H1 (cell line): ENCODE measurements around the gene SYNE4. TPM values are rescaled to one million over a fixed set of nuclear protein-coding genes. Genes with fewer than 3 reads are reported as not detected.

Experiments used
- CTCF ChIA-PET: fragments of 300-600 bp; sonication (Branson Sonifier 250); formaldehyde crosslinking; loops from one replicate; lab custom pipeline; 2021; ENCODE audit not compliant: partially characterized antibody; lab: Charles Lee
- POLR2A ChIA-PET: fragments of 300-600 bp; sonication (Branson Sonifier 250); formaldehyde crosslinking; loops from one replicate; lab custom pipeline; 2021; ENCODE audit warnings: inconsistent platforms; ENCODE audit not compliant: partially characterized antibody; lab: Charles Lee
- DNase-seq, 2 experiments: peaks; one replicate each; pipeline versions ENCODE4 v3.0.0 to v3.0.0-alpha.2; 2010 to 2022; ENCODE audit warnings: low spot score in 2 of 2, low read depth in 1 of 2, mixed read lengths in 1 of 2
- FAIRE-seq: peaks from 2 replicates; lab custom pipeline; 2011; peaks lifted over from hg19 to GRCh38; lab: Jason Lieb, UNC
- H2AFZ ChIP-seq: 2 replicates; pipeline ENCODE4 v1.8.1; 2012; ENCODE audit warnings: low read length, inconsistent platforms
- H2AK5ac ChIP-seq: 2 replicates; pipeline ENCODE4 v1.6.1; 2013; ENCODE audit warnings: low read depth, low read length
- H2BK120ac ChIP-seq: replicated peaks from 2 replicates; pipeline ENCODE3; 2013; ENCODE audit warnings: low read depth, low read length, inconsistent platforms
- H2BK12ac ChIP-seq: 2 replicates; pipeline ENCODE4 v1.6.1; 2013; ENCODE audit warnings: low read depth, low read length
- H2BK15ac ChIP-seq: 2 replicates; pipeline ENCODE4 v1.6.1; 2013; ENCODE audit warnings: low read length
- H2BK20ac ChIP-seq: 2 replicates; pipeline ENCODE4 v1.6.1; 2013; ENCODE audit warnings: low read length
- H2BK5ac ChIP-seq: 2 replicates; pipeline ENCODE4 v1.6.1; 2013; ENCODE audit warnings: low read depth, low read length
- H3K14ac ChIP-seq: 2 replicates; pipeline ENCODE4 v1.6.1; 2013; ENCODE audit warnings: inconsistent platforms; ENCODE audit not compliant: insufficient read length
- H3K18ac ChIP-seq: 2 replicates; pipeline ENCODE4 v1.6.1; 2013; ENCODE audit warnings: low read length; ENCODE audit errors: extremely low read depth
- H3K23ac ChIP-seq: 2 replicates; pipeline ENCODE4 v1.6.1; 2013; ENCODE audit warnings: inconsistent platforms; ENCODE audit not compliant: insufficient read length
- H3K23me2 ChIP-seq: 2 replicates; pipeline ENCODE4 v1.6.1; 2013; ENCODE audit warnings: low read depth, low read length
- H3K27ac ChIP-seq: 2 replicates; pipeline ENCODE4 v1.6.1; 2011; ENCODE audit warnings: low read depth, low read length, inconsistent platforms
- H3K27me3 ChIP-seq, 4 experiments: replicated peaks in 1 of 4; 1 replicate in 1 of 4; 2 replicates in 3 of 4; pipeline versions ENCODE4 v1.6.1 to v1.8.1; 2011 to 2013; ENCODE audit warnings: low read length in 3 of 4, mild to moderate bottlenecking in 3 of 4, inconsistent platforms in 2 of 4, mixed read lengths in 2 of 4, moderate library complexity in 1 of 4; ENCODE audit not compliant: control insufficient read depth in 3 of 4, insufficient read depth in 3 of 4; ENCODE audit errors: extremely low read depth in 1 of 4
- H3K36me3 ChIP-seq, 4 experiments: 2 replicates each; pipeline versions ENCODE4 v1.6.1 to v1.8.1; 2011 to 2013; ENCODE audit warnings: mild to moderate bottlenecking in 4 of 4, low read length in 3 of 4, moderate library complexity in 2 of 4, control low read depth in 1 of 4, inconsistent platforms in 1 of 4; ENCODE audit not compliant: insufficient read depth in 4 of 4, control insufficient read depth in 2 of 4
- H3K4ac ChIP-seq: replicated peaks from 2 replicates; pipeline ENCODE3; 2013; ENCODE audit warnings: low read length, low read depth, mixed read lengths, inconsistent platforms; ENCODE audit not compliant: insufficient read length
- H3K4me1 ChIP-seq, 4 experiments: replicated peaks in 1 of 4; 1 replicate in 1 of 4; 2 replicates in 3 of 4; pipeline versions ENCODE4 v1.6.1 to v1.8.1; 2011 to 2013; ENCODE audit warnings: low read length in 3 of 4, inconsistent platforms in 2 of 4, mixed read lengths in 1 of 4; ENCODE audit not compliant: insufficient read depth in 4 of 4, control insufficient read depth in 3 of 4
- H3K4me2 ChIP-seq, 2 experiments: 2 replicates each; pipeline versions ENCODE4 v1.6.1 to v1.8.1; 2011 to 2013; ENCODE audit warnings: low read depth in 2 of 2, low read length in 2 of 2, control low read depth in 1 of 2, inconsistent platforms in 1 of 2, mild to moderate bottlenecking in 1 of 2; ENCODE audit not compliant: insufficient read depth in 1 of 2
- H3K4me3 ChIP-seq, 4 experiments: fragments of 200-600, 300-600 bp in 1 of 4; sonication (generic), shearing (Covaris generic), sonication (Bioruptor Twin) in 1 of 4; 2 replicates each; pipeline versions ENCODE4 v1.5.1 to v1.8.1; 2011 to 2016; ENCODE audit warnings: low read length in 4 of 4, low read depth in 3 of 4, control low read depth in 2 of 4, inconsistent platforms in 2 of 4, mild to moderate bottlenecking in 2 of 4, mixed read lengths in 1 of 4, moderate library complexity in 1 of 4; ENCODE audit not compliant: insufficient read depth in 2 of 4; ENCODE audit errors: extremely low read depth in 1 of 4
- H3K56ac ChIP-seq: replicated peaks from 2 replicates; pipeline ENCODE3; 2013; ENCODE audit warnings: low read depth, mild to moderate bottlenecking, mixed read lengths, low read length, inconsistent platforms; ENCODE audit not compliant: insufficient read length
- H3K79me1 ChIP-seq: 2 replicates; pipeline ENCODE4 v1.6.1; 2013; ENCODE audit warnings: low read depth, low read length, control low read depth
- H3K79me2 ChIP-seq, 2 experiments: 2 replicates each; pipeline versions ENCODE4 v1.6.1 to v1.8.1; 2012 to 2013; ENCODE audit warnings: low read length in 2 of 2, mild to moderate bottlenecking in 2 of 2, inconsistent platforms in 1 of 2; ENCODE audit not compliant: insufficient read depth in 2 of 2, control insufficient read depth in 1 of 2
- H3K9ac ChIP-seq, 4 experiments: replicated peaks in 1 of 4; 1 replicate in 1 of 4; 2 replicates in 3 of 4; pipeline versions ENCODE4 v1.6.1 to v1.8.1; 2011 to 2013; ENCODE audit warnings: low read depth in 3 of 4, low read length in 3 of 4, control low read depth in 2 of 4, mild to moderate bottlenecking in 2 of 4, moderate library complexity in 2 of 4, inconsistent platforms in 1 of 4; ENCODE audit errors: extremely low read depth in 1 of 4
- H3K9me3 ChIP-seq, 2 experiments: 2 replicates each; pipeline versions ENCODE4 v1.6.1 to v1.8.1; 2012 to 2013; ENCODE audit warnings: mild to moderate bottlenecking in 2 of 2, moderate library complexity in 2 of 2, control low read depth in 1 of 2, inconsistent platforms in 1 of 2, low read depth in 1 of 2, low read length in 1 of 2, mixed read lengths in 1 of 2; ENCODE audit not compliant: insufficient read depth in 2 of 2
- H4K20me1 ChIP-seq, 2 experiments: replicated peaks in 1 of 2; 2 replicates each; pipeline versions ENCODE3 to v1.8.1; 2011 to 2013; ENCODE audit warnings: inconsistent platforms in 2 of 2, low read length in 2 of 2, mild to moderate bottlenecking in 1 of 2; ENCODE audit not compliant: insufficient read depth in 2 of 2, control insufficient read depth in 1 of 2
- H4K5ac ChIP-seq: 2 replicates; pipeline ENCODE4 v1.6.1; 2013; ENCODE audit warnings: low read length, low read depth, mixed read lengths, inconsistent platforms; ENCODE audit not compliant: insufficient read length
- H4K8ac ChIP-seq: 2 replicates; pipeline ENCODE4 v1.8.0; 2013; ENCODE audit warnings: mild to moderate bottlenecking, moderate library complexity, low read length, inconsistent platforms; ENCODE audit not compliant: insufficient read depth; ENCODE audit errors: extremely low read depth
- H4K91ac ChIP-seq: replicated peaks from 2 replicates; pipeline ENCODE3; 2013; ENCODE audit warnings: low read length, mixed read lengths, inconsistent platforms; ENCODE audit not compliant: insufficient read length
- ASH2L ChIP-seq: fragments of 200-600, 300-600 bp; sonication (generic); IDR thresholded peaks from one replicate; pipeline ENCODE4 v1.7.1; 2017; ENCODE audit warnings: low read length
- BACH1 ChIP-seq: IDR thresholded peaks from 2 replicates; pipeline ENCODE4 v1.6.1; 2012; ENCODE audit warnings: low read length, improper control_type of control experiment
- BCL11A ChIP-seq, 2 experiments: IDR thresholded peaks; one replicate each; pipeline ENCODE4 v1.6.1; 2011; ENCODE audit warnings: low read depth in 2 of 2, low read length in 2 of 2, mild to moderate bottlenecking in 2 of 2
- BRCA1 ChIP-seq: IDR thresholded peaks from 2 replicates; pipeline ENCODE4 v1.6.1; 2012; ENCODE audit warnings: low read depth, low read length, improper control_type of control experiment
- CHD1 ChIP-seq: IDR thresholded peaks from 2 replicates; pipeline ENCODE4 v1.6.1; 2012; ENCODE audit warnings: low read depth, low read length, improper control_type of control experiment
- EGR1 ChIP-seq: IDR thresholded peaks from 2 replicates; pipeline ENCODE4 v1.6.1; 2011; ENCODE audit warnings: low read depth, low read length, borderline replicate concordance
- NANOG ChIP-seq: IDR thresholded peaks from 2 replicates; pipeline ENCODE4 v1.6.1; 2011; ENCODE audit warnings: low read length, low read depth, mild to moderate bottlenecking, inconsistent platforms; ENCODE audit not compliant: insufficient read depth, poor library complexity, severe bottlenecking
- PHF8 ChIP-seq: fragments of 200-600 bp; sonication (generic); conservative IDR thresholded peaks from 2 replicates; pipeline ENCODE4 v1.7.1; 2012; ENCODE audit warnings: low read depth, mild to moderate bottlenecking, inconsistent platforms, low read length, moderate library complexity
- SIN3A ChIP-seq, 2 experiments: IDR thresholded peaks in 1 of 2; conservative IDR thresholded peaks in 1 of 2; 2 replicates each; pipeline ENCODE4 v1.6.1; 2011 to 2012; ENCODE audit warnings: low read length in 2 of 2, improper control_type of control experiment in 1 of 2, low read depth in 1 of 2, mild to moderate bottlenecking in 1 of 2
- SRF ChIP-seq: IDR thresholded peaks from 2 replicates; pipeline ENCODE4 v1.6.1; 2011; ENCODE audit warnings: mild to moderate bottlenecking, low read depth, low read length, moderate library complexity
- TAF1 ChIP-seq: IDR thresholded peaks from 2 replicates; pipeline ENCODE4 v1.6.1; 2011; ENCODE audit warnings: mild to moderate bottlenecking, low read depth, low read length
- WGBS, 2 experiments: shearing (Covaris generic) in 1 of 2; methylation state at CpG; one replicate each; pipeline versions ENCODE4 v1.1.6 to v1.1.7; 2013 to 2015; ENCODE audit warnings: low lambda C conversion rate in 2 of 2, mixed read lengths in 2 of 2, inconsistent platforms in 1 of 2, low coverage in 1 of 2, missing lambda C conversion rate in 1 of 2; ENCODE audit not compliant: insufficient replicate concordance in 2 of 2, insufficient coverage in 1 of 2, insufficient read length in 1 of 2; ENCODE audit errors: extremely low coverage in 1 of 2, missing lambda C conversion rate in 1 of 2; 5-methylcytosine and 5-hydroxymethylcytosine counted together
- polyA plus RNA-seq, 7 experiments: library from polyadenylated mRNA; depleted of rRNA in 3 of 7; stranded (reverse) in 5 of 7; unstranded in 2 of 7; fragments of >200 nt in 5 of 7; fragments of 200-250 nt in 2 of 7; gene quantifications; 1 replicate in 5 of 7; 2 replicates in 1 of 7; 4 replicates in 1 of 7; pipeline versions ENCODE4 v1.2.1 to v1.2.3, GENCODE V29; 2011 to 2013; ENCODE audit warnings: missing spikeins in 2 of 7, mixed read lengths in 2 of 7
- total RNA-seq: library from RNA; stranded (reverse); fragmentation: NEBNext Ultra II Directional; extraction: Animal tissue kit (Norgen Biotek cat#: 25700); gene quantifications from 2 replicates; pipeline ENCODE4 v1.2.1, GENCODE V29; 2021
- TF ChIP-seq, protein P1 (sequence below): IDR thresholded peaks from 2 replicates; pipeline ENCODE4 v1.6.1; 2012; ENCODE audit warnings: inconsistent platforms
- TF ChIP-seq, protein P2 (sequence below): IDR thresholded peaks from 2 replicates; pipeline ENCODE4 v1.6.1; 2011; ENCODE audit warnings: low read depth, mild to moderate bottlenecking, low read length; ENCODE audit not compliant: insufficient read depth

SYNE4 gene
- total and polyA plus RNA-seq, 2 of the 8 experiments (the other 6 are each of a cell fraction or from before 2014, with no cell fraction given), result 20.8 to 22.6 TPM

DNA sequence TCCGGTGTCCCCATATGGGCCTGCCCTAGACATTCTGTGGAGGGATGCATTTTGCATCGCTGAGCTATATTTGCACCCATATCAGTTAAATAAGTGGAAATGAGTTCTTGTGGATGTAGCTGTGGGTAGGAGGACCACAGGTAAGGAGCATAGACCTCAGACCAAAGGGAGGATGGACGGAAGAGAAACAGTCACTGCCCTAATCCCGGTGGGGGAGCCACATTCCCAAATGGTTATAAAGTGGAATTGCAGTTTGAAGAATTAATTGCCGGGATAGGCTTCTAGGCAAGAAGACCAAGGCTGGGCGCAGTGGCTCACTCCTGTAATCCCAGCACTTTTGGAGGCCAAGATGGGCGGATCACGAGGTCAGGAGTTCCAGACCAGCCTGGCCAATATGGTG, 11.8 kb downstream of the SYNE4 start:
- Histone ChIP-seq H4K20me1 (peaks cover 2 to 14% of the 10 kb centered on the region in 2 experiments), H3K4me3 (peak overlapping the region in 1 of 4 experiments; percentile 82; a peak in 1 of 8 replicates), H2AFZ (no peak overlapping the region), H2BK120ac (no peak overlapping the region), H3K4me2 (peak overlapping the region in 1 of 2 experiments; percentile 84; a peak in 1 of 4 replicates), H3K9ac (no peak overlapping the region), H3K36me3 (peaks cover 0 to 2% (median 0%) of the 10 kb centered on the region in 4 experiments; a peak in 1 of 8 replicates), H2BK15ac (no peak overlapping the region), H2AK5ac (no peak overlapping the region), H4K8ac (no peak overlapping the region), H3K9me3 (no peaks in the 10 kb centered on the region), H3K27me3 (no peaks in the 10 kb centered on the region), H3K56ac (no peak overlapping the region), H3K14ac (no peak overlapping the region), H2BK5ac (no peak overlapping the region), H2BK12ac (no peak overlapping the region), H3K79me2 (peaks cover 0 to 9% of the 10 kb centered on the region in 2 experiments; a peak in 2 of 4 replicates), H3K79me1 (peaks cover 11% of the 10 kb centered on the region), H2BK20ac (no peak overlapping the region), H4K91ac (no peak overlapping the region), H3K4me1 (peaks cover 0 to 5% (median 1%) of the 10 kb centered on the region in 4 experiments; a peak in 4 of 7 replicates), H3K23ac (no peak overlapping the region), H3K18ac (no peak overlapping the region), H3K23me2 (peaks cover 7% of the 10 kb centered on the region; the same call in 1 of the 2 replicates), H4K5ac (no peak overlapping the region), H3K4ac (no peak overlapping the region), H3K27ac (no peak overlapping the region)
- ChIA-PET POLR2A (interaction anchor here (1.5 to 1.9 kb wide), 3 partner anchors 10 to 57 kb away, joined by 5 to 8 read pairs (median 5); partner anchors contain the start of gene THAP8), CTCF (interaction anchor here (0.6 to 4.1 kb wide), 12 partner anchors 10 to 304 kb away, joined by 3 to 19 read pairs (median 4); partner anchors contain the start of genes SYNE4 and THAP8)
- DNase-seq, result no peak
- no peak for FAIRE-seq
- WGBS, 2 experiments, result 90% methylated on average over 8 of the region's 8 CpGs; no CpG with 5 or more reads in 1 of the 2 experiments
- no peak for TF ChIP-seq SRF
- no peak for TF ChIP-seq ASH2L
- TF ChIP-seq BRCA1, result no peak
- TF ChIP-seq, protein P1, sequence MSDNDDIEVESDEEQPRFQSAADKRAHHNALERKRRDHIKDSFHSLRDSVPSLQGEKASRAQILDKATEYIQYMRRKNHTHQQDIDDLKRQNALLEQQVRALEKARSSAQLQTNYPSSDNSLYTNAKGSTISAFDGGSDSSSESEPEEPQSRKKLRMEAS, result no peak
- no peak for TF ChIP-seq BCL11A (IDR thresholded peaks at IDR 0.05; ENCODE audit: low read depth in 2 of 2, low read length in 2 of 2)
- TF ChIP-seq BACH1, result no peak
- no peak for TF ChIP-seq EGR1
- TF ChIP-seq, protein P2, sequence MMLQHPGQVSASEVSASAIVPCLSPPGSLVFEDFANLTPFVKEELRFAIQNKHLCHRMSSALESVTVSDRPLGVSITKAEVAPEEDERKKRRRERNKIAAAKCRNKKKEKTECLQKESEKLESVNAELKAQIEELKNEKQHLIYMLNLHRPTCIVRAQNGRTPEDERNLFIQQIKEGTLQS, result no peak
- no peak for TF ChIP-seq CHD1
- no peak for TF ChIP-seq TAF1
- TF ChIP-seq SIN3A (conservative IDR thresholded peaks at IDR 0.05 in 1 of 2, IDR thresholded peaks at IDR 0.05 in 1 of 2; ENCODE audit: low read depth in 1 of 2, low read length in 2 of 2), result no peak
- no peak for TF ChIP-seq NANOG
- no peak for TF ChIP-seq PHF8
